ENCODE results near the gene H1-8.
"Not testable (repeated sequence)": the region's sequence is repeated elsewhere in the genome, so short reads cannot be mapped to it uniquely, and the experiment has no call there.

H1-8 gene

GRCh38 chr3:129503471-129504291, 39.3 kb upstream of the H1-8 start:
- Histone ChIP-seq H3K4me1 (ENCODE audit: control insufficient read depth, insufficient read depth, low read length) (peaks cover 7% of the 10 kb centered on the region), H3K4me2 (ENCODE audit: low read length) (no peak overlapping the region), H3K9ac (ENCODE audit: low read depth, low read length) (no peak overlapping the region), H3K27me3 (ENCODE audit: control insufficient read depth, insufficient read depth, low read length) (no peaks in the 10 kb centered on the region), H3K4me3 (ENCODE audit: low read length) (no peak overlapping the region), H3K36me3 (ENCODE audit: insufficient read depth, low read length) (peaks cover 13% of the 10 kb centered on the region), H3K9me3 (replicated peaks; ENCODE audit: low read length) (no peaks in the 10 kb centered on the region)

- H3K4me3 ChIP-seq (ENCODE audit: low read length), result no peak overlapping the region
- no peak overlapping the region for H3K9ac ChIP-seq (ENCODE audit: low read depth, low read length)
- no peaks in the 10 kb centered on the region for H3K27me3 ChIP-seq (ENCODE audit: control insufficient read depth, insufficient read depth, low read length)
- no peak overlapping the region for H3K4me2 ChIP-seq (ENCODE audit: low read length)
- no peaks in the 10 kb centered on the region for H3K9me3 ChIP-seq (replicated peaks; ENCODE audit: low read length)
- peaks cover 13% of the 10 kb centered on the region for H3K36me3 ChIP-seq (ENCODE audit: insufficient read depth, low read length)
- no peaks in the 10 kb centered on the region for H3K4me1 ChIP-seq (ENCODE audit: control insufficient read depth, insufficient read depth, low read length)
Measured at GRCh38 chr3:129504471-129505100, 38.4 kb upstream of the H1-8 start.

- Histone ChIP-seq H3K9ac (ENCODE audit: low read depth, low read length) (no peak overlapping the region), H3K36me3 (ENCODE audit: insufficient read depth, low read length) (peaks cover 8% of the 10 kb centered on the region), H3K4me1 (ENCODE audit: control insufficient read depth, insufficient read depth, low read length) (no peaks in the 10 kb centered on the region), H3K9me3 (replicated peaks; ENCODE audit: low read length) (no peaks in the 10 kb centered on the region), H3K4me3 (ENCODE audit: low read length) (no peak overlapping the region), H3K27me3 (ENCODE audit: control insufficient read depth, insufficient read depth, low read length) (no peaks in the 10 kb centered on the region), H3K4me2 (ENCODE audit: low read length) (no peak overlapping the region)
Measured at GRCh38 chr3:129505341-129505740, 37.6 kb upstream of the H1-8 start.

- Histone ChIP-seq H3K27me3 (ENCODE audit: control insufficient read depth, insufficient read depth, low read length) (no peaks in the 10 kb centered on the region), H3K9me3 (replicated peaks; ENCODE audit: low read length) (no peaks in the 10 kb centered on the region), H3K4me1 (ENCODE audit: control insufficient read depth, insufficient read depth, low read length) (no peaks in the 10 kb centered on the region), H3K36me3 (ENCODE audit: insufficient read depth, low read length) (peaks cover 6% of the 10 kb centered on the region), H3K4me3 (ENCODE audit: low read length) (no peak overlapping the region), H3K4me2 (ENCODE audit: low read length) (no peak overlapping the region), H3K9ac (ENCODE audit: low read depth, low read length) (no peak overlapping the region)
Measured at GRCh38 chr3:129506231-129506742, 36.7 kb upstream of the H1-8 start.

- no peaks in the 10 kb centered on the region for H3K9me3 ChIP-seq (replicated peaks; ENCODE audit: low read length)
- H3K4me1 ChIP-seq (ENCODE audit: control insufficient read depth, insufficient read depth, low read length), result no peaks in the 10 kb centered on the region
- H3K4me2 ChIP-seq (ENCODE audit: low read length), result no peak overlapping the region
- no peak overlapping the region for H3K9ac ChIP-seq (ENCODE audit: low read depth, low read length)
- H3K36me3 ChIP-seq (ENCODE audit: insufficient read depth, low read length), result peaks cover 6% of the 10 kb centered on the region
- H3K27me3 ChIP-seq (ENCODE audit: control insufficient read depth, insufficient read depth, low read length), result no peaks in the 10 kb centered on the region
- H3K4me3 ChIP-seq (ENCODE audit: low read length), result no peak overlapping the region
Measured at GRCh38 chr3:129507181-129507831, 35.7 kb upstream of the H1-8 start.

- Histone ChIP-seq H3K36me3 (ENCODE audit: insufficient read depth, low read length) (no peaks in the 10 kb centered on the region), H3K4me3 (ENCODE audit: low read length) (no peak overlapping the region), H3K4me1 (ENCODE audit: control insufficient read depth, insufficient read depth, low read length) (no peaks in the 10 kb centered on the region), H3K9ac (ENCODE audit: low read depth, low read length) (no peak overlapping the region), H3K4me2 (ENCODE audit: low read length) (no peak overlapping the region), H3K27me3 (ENCODE audit: control insufficient read depth, insufficient read depth, low read length) (no peaks in the 10 kb centered on the region), H3K9me3 (replicated peaks; ENCODE audit: low read length) (no peaks in the 10 kb centered on the region)
Measured at GRCh38 chr3:129512595-129512994, 30.4 kb upstream of the H1-8 start.

GRCh38 chr3:129513705-129514104, 29.3 kb upstream of the H1-8 start:
- Histone ChIP-seq H3K27me3 (ENCODE audit: control insufficient read depth, insufficient read depth, low read length) (no peaks in the 10 kb centered on the region), H3K4me1 (ENCODE audit: control insufficient read depth, insufficient read depth, low read length) (no peaks in the 10 kb centered on the region), H3K36me3 (ENCODE audit: insufficient read depth, low read length) (no peaks in the 10 kb centered on the region), H3K4me3 (ENCODE audit: low read length) (no peak overlapping the region), H3K4me2 (ENCODE audit: low read length) (no peak overlapping the region), H3K9me3 (replicated peaks; ENCODE audit: low read length) (no peaks in the 10 kb centered on the region), H3K9ac (ENCODE audit: low read depth, low read length) (no peak overlapping the region)

- H3K36me3 ChIP-seq (ENCODE audit: insufficient read depth, low read length), result no peaks in the 10 kb centered on the region
- no peak overlapping the region for H3K9ac ChIP-seq (ENCODE audit: low read depth, low read length)
- H3K4me2 ChIP-seq (ENCODE audit: low read length), result no peak overlapping the region
Measured at GRCh38 chr3:129514110-129514509, 28.9 kb upstream of the H1-8 start.

GRCh38 chr3:129514563-129514962, 28.4 kb upstream of the H1-8 start:
- no peak overlapping the region for H3K4me2 ChIP-seq (ENCODE audit: low read length)
- H3K4me3 ChIP-seq (ENCODE audit: low read length), result no peak overlapping the region
- no peaks in the 10 kb centered on the region for H3K9me3 ChIP-seq (replicated peaks; ENCODE audit: low read length)
- H3K4me1 ChIP-seq (ENCODE audit: control insufficient read depth, insufficient read depth, low read length), result no peaks in the 10 kb centered on the region
- no peaks in the 10 kb centered on the region for H3K27me3 ChIP-seq (ENCODE audit: control insufficient read depth, insufficient read depth, low read length)
- H3K36me3 ChIP-seq (ENCODE audit: insufficient read depth, low read length), result no peaks in the 10 kb centered on the region
- no peak overlapping the region for H3K9ac ChIP-seq (ENCODE audit: low read depth, low read length)

More at GRCh38 chr3:129514110-129514509, 28.9 kb upstream of the H1-8 start:
- H3K27me3 ChIP-seq (ENCODE audit: control insufficient read depth, insufficient read depth, low read length), result no peaks in the 10 kb centered on the region
- no peak overlapping the region for H3K4me3 ChIP-seq (ENCODE audit: low read length)
- H3K9me3 ChIP-seq (replicated peaks; ENCODE audit: low read length), result no peaks in the 10 kb centered on the region
- no peaks in the 10 kb centered on the region for H3K4me1 ChIP-seq (ENCODE audit: control insufficient read depth, insufficient read depth, low read length)

- not testable (repeated sequence) for H3K4me2 ChIP-seq (ENCODE audit: low read length); H3K9me3 ChIP-seq (replicated peaks; ENCODE audit: low read length); H3K36me3 ChIP-seq (ENCODE audit: insufficient read depth, low read length); H3K9ac ChIP-seq (ENCODE audit: low read depth, low read length); H3K4me3 ChIP-seq (ENCODE audit: low read length); H3K4me1 ChIP-seq (ENCODE audit: control insufficient read depth, insufficient read depth, low read length); H3K27me3 ChIP-seq (ENCODE audit: control insufficient read depth, insufficient read depth, low read length)
Measured at GRCh38 chr3:129515108-129515820, 27.7 kb upstream of the H1-8 start.

GRCh38 chr3:129515821-129516432, 27.0 kb upstream of the H1-8 start:
- not testable (repeated sequence) for H3K4me2 ChIP-seq (ENCODE audit: low read length); H3K36me3 ChIP-seq (ENCODE audit: insufficient read depth, low read length); H3K4me3 ChIP-seq (ENCODE audit: low read length); H3K9me3 ChIP-seq (replicated peaks; ENCODE audit: low read length); H3K27me3 ChIP-seq (ENCODE audit: control insufficient read depth, insufficient read depth, low read length); H3K4me1 ChIP-seq (ENCODE audit: control insufficient read depth, insufficient read depth, low read length); H3K9ac ChIP-seq (ENCODE audit: low read depth, low read length)

All from skeletal muscle satellite cell (primary cell).